GM20000 (cell line): ENCODE measurements around the gene BTRC.
"Not testable (repeated sequence)": the region's sequence is repeated elsewhere in the genome, so short reads cannot be mapped to it uniquely, and the experiment has no call there.

Source experiments
- DNase-seq: peaks from one replicate; pipeline ENCODE4 v3.0.0; 2012; ENCODE audit warnings: low spot score
- CTCF ChIP-seq: IDR thresholded peaks from 2 replicates; pipeline ENCODE4 v1.5.1; 2012; ENCODE audit warnings: mild to moderate bottlenecking, control low read depth; ENCODE audit errors: extremely low read depth, missing control alignments

The BTRC gene

GRCh38 chr10:101330631-101331225 is 23.2 kb upstream of the BTRC start:
- DNase-seq, result no peak

GRCh38 chr10:101331956-101332355 is 22.0 kb upstream of the BTRC start:
- DNase-seq, result no peak
- no peak for TF ChIP-seq CTCF

More at GRCh38 chr10:101330631-101331225, 23.2 kb upstream of the BTRC start:
- TF ChIP-seq CTCF, result no peak

GRCh38 chr10:101334259-101334658 is 19.7 kb upstream of the BTRC start:
- not testable (repeated sequence) for DNase-seq

GRCh38 chr10:101336382-101336781 is 17.6 kb upstream of the BTRC start:
- no peak for DNase-seq
- no peak for TF ChIP-seq CTCF

GRCh38 chr10:101337836-101338235 is 16.1 kb upstream of the BTRC start:
- TF ChIP-seq CTCF, result no peak
- no peak for DNase-seq

GRCh38 chr10:101341438-101341837 is 12.5 kb upstream of the BTRC start:
- no peak for DNase-seq
- no peak for TF ChIP-seq CTCF

GRCh38 chr10:101346177-101346576 is 7.8 kb upstream of the BTRC start:
- no peak for TF ChIP-seq CTCF

GRCh38 chr10:101351017-101351416 is 2.9 kb upstream of the BTRC start:
- DNase-seq, result no peak
- no peak for TF ChIP-seq CTCF

More at GRCh38 chr10:101346177-101346576, 7.8 kb upstream of the BTRC start:
- DNase-seq, result no peak
